H1 (cell line): ENCODE measurements around the gene NTN1. TPM values are rescaled to one million over a fixed set of nuclear protein-coding genes. Genes with fewer than 3 reads are reported as not detected.

Source experiments
- CTCF ChIA-PET: fragments of 300-600 bp; sonication (Branson Sonifier 250); formaldehyde crosslinking; loops from one replicate; lab custom pipeline; 2021; ENCODE audit not compliant: partially characterized antibody; lab: Charles Lee
- POLR2A ChIA-PET: fragments of 300-600 bp; sonication (Branson Sonifier 250); formaldehyde crosslinking; loops from one replicate; lab custom pipeline; 2021; ENCODE audit warnings: inconsistent platforms; ENCODE audit not compliant: partially characterized antibody; lab: Charles Lee
- DNase-seq, 2 experiments: peaks; one replicate each; pipeline versions ENCODE4 v3.0.0 to v3.0.0-alpha.2; 2010 to 2022; ENCODE audit warnings: low spot score in 2 of 2, low read depth in 1 of 2, mixed read lengths in 1 of 2
- FAIRE-seq: peaks from 2 replicates; lab custom pipeline; 2011; peaks lifted over from hg19 to GRCh38; lab: Jason Lieb, UNC
- H2AFZ ChIP-seq: 2 replicates; pipeline ENCODE4 v1.8.1; 2012; ENCODE audit warnings: low read length, inconsistent platforms
- H2AK5ac ChIP-seq: 2 replicates; pipeline ENCODE4 v1.6.1; 2013; ENCODE audit warnings: low read depth, low read length
- H2BK120ac ChIP-seq: replicated peaks from 2 replicates; pipeline ENCODE3; 2013; ENCODE audit warnings: low read depth, low read length, inconsistent platforms
- H2BK12ac ChIP-seq: 2 replicates; pipeline ENCODE4 v1.6.1; 2013; ENCODE audit warnings: low read depth, low read length
- H2BK15ac ChIP-seq: 2 replicates; pipeline ENCODE4 v1.6.1; 2013; ENCODE audit warnings: low read length
- H2BK20ac ChIP-seq: 2 replicates; pipeline ENCODE4 v1.6.1; 2013; ENCODE audit warnings: low read length
- H2BK5ac ChIP-seq: 2 replicates; pipeline ENCODE4 v1.6.1; 2013; ENCODE audit warnings: low read depth, low read length
- H3K14ac ChIP-seq: 2 replicates; pipeline ENCODE4 v1.6.1; 2013; ENCODE audit warnings: inconsistent platforms; ENCODE audit not compliant: insufficient read length
- H3K18ac ChIP-seq: 2 replicates; pipeline ENCODE4 v1.6.1; 2013; ENCODE audit warnings: low read length; ENCODE audit errors: extremely low read depth
- H3K23ac ChIP-seq: 2 replicates; pipeline ENCODE4 v1.6.1; 2013; ENCODE audit warnings: inconsistent platforms; ENCODE audit not compliant: insufficient read length
- H3K23me2 ChIP-seq: 2 replicates; pipeline ENCODE4 v1.6.1; 2013; ENCODE audit warnings: low read depth, low read length
- H3K27ac ChIP-seq: 2 replicates; pipeline ENCODE4 v1.6.1; 2011; ENCODE audit warnings: low read depth, low read length, inconsistent platforms
- H3K27me3 ChIP-seq, 4 experiments: replicated peaks in 1 of 4; 1 replicate in 1 of 4; 2 replicates in 3 of 4; pipeline versions ENCODE4 v1.6.1 to v1.8.1; 2011 to 2013; ENCODE audit warnings: low read length in 3 of 4, mild to moderate bottlenecking in 3 of 4, inconsistent platforms in 2 of 4, mixed read lengths in 2 of 4, moderate library complexity in 1 of 4; ENCODE audit not compliant: control insufficient read depth in 3 of 4, insufficient read depth in 3 of 4; ENCODE audit errors: extremely low read depth in 1 of 4
- H3K36me3 ChIP-seq, 4 experiments: 2 replicates each; pipeline versions ENCODE4 v1.6.1 to v1.8.1; 2011 to 2013; ENCODE audit warnings: mild to moderate bottlenecking in 4 of 4, low read length in 3 of 4, moderate library complexity in 2 of 4, control low read depth in 1 of 4, inconsistent platforms in 1 of 4; ENCODE audit not compliant: insufficient read depth in 4 of 4, control insufficient read depth in 2 of 4
- H3K4ac ChIP-seq: replicated peaks from 2 replicates; pipeline ENCODE3; 2013; ENCODE audit warnings: low read length, low read depth, mixed read lengths, inconsistent platforms; ENCODE audit not compliant: insufficient read length
- H3K4me1 ChIP-seq, 4 experiments: replicated peaks in 1 of 4; 1 replicate in 1 of 4; 2 replicates in 3 of 4; pipeline versions ENCODE4 v1.6.1 to v1.8.1; 2011 to 2013; ENCODE audit warnings: low read length in 3 of 4, inconsistent platforms in 2 of 4, mixed read lengths in 1 of 4; ENCODE audit not compliant: insufficient read depth in 4 of 4, control insufficient read depth in 3 of 4
- H3K4me2 ChIP-seq, 2 experiments: 2 replicates each; pipeline versions ENCODE4 v1.6.1 to v1.8.1; 2011 to 2013; ENCODE audit warnings: low read depth in 2 of 2, low read length in 2 of 2, control low read depth in 1 of 2, inconsistent platforms in 1 of 2, mild to moderate bottlenecking in 1 of 2; ENCODE audit not compliant: insufficient read depth in 1 of 2
- H3K4me3 ChIP-seq, 4 experiments: fragments of 200-600, 300-600 bp in 1 of 4; sonication (generic), shearing (Covaris generic), sonication (Bioruptor Twin) in 1 of 4; 2 replicates each; pipeline versions ENCODE4 v1.5.1 to v1.8.1; 2011 to 2016; ENCODE audit warnings: low read length in 4 of 4, low read depth in 3 of 4, control low read depth in 2 of 4, inconsistent platforms in 2 of 4, mild to moderate bottlenecking in 2 of 4, mixed read lengths in 1 of 4, moderate library complexity in 1 of 4; ENCODE audit not compliant: insufficient read depth in 2 of 4; ENCODE audit errors: extremely low read depth in 1 of 4
- H3K56ac ChIP-seq: replicated peaks from 2 replicates; pipeline ENCODE3; 2013; ENCODE audit warnings: low read depth, mild to moderate bottlenecking, mixed read lengths, low read length, inconsistent platforms; ENCODE audit not compliant: insufficient read length
- H3K79me1 ChIP-seq: 2 replicates; pipeline ENCODE4 v1.6.1; 2013; ENCODE audit warnings: low read depth, low read length, control low read depth
- H3K79me2 ChIP-seq, 2 experiments: 2 replicates each; pipeline versions ENCODE4 v1.6.1 to v1.8.1; 2012 to 2013; ENCODE audit warnings: low read length in 2 of 2, mild to moderate bottlenecking in 2 of 2, inconsistent platforms in 1 of 2; ENCODE audit not compliant: insufficient read depth in 2 of 2, control insufficient read depth in 1 of 2
- H3K9ac ChIP-seq, 4 experiments: replicated peaks in 1 of 4; 1 replicate in 1 of 4; 2 replicates in 3 of 4; pipeline versions ENCODE4 v1.6.1 to v1.8.1; 2011 to 2013; ENCODE audit warnings: low read depth in 3 of 4, low read length in 3 of 4, control low read depth in 2 of 4, mild to moderate bottlenecking in 2 of 4, moderate library complexity in 2 of 4, inconsistent platforms in 1 of 4; ENCODE audit errors: extremely low read depth in 1 of 4
- H3K9me3 ChIP-seq, 2 experiments: 2 replicates each; pipeline versions ENCODE4 v1.6.1 to v1.8.1; 2012 to 2013; ENCODE audit warnings: mild to moderate bottlenecking in 2 of 2, moderate library complexity in 2 of 2, control low read depth in 1 of 2, inconsistent platforms in 1 of 2, low read depth in 1 of 2, low read length in 1 of 2, mixed read lengths in 1 of 2; ENCODE audit not compliant: insufficient read depth in 2 of 2
- H4K20me1 ChIP-seq, 2 experiments: replicated peaks in 1 of 2; 2 replicates each; pipeline versions ENCODE3 to v1.8.1; 2011 to 2013; ENCODE audit warnings: inconsistent platforms in 2 of 2, low read length in 2 of 2, mild to moderate bottlenecking in 1 of 2; ENCODE audit not compliant: insufficient read depth in 2 of 2, control insufficient read depth in 1 of 2
- H4K5ac ChIP-seq: 2 replicates; pipeline ENCODE4 v1.6.1; 2013; ENCODE audit warnings: low read length, low read depth, mixed read lengths, inconsistent platforms; ENCODE audit not compliant: insufficient read length
- H4K8ac ChIP-seq: 2 replicates; pipeline ENCODE4 v1.8.0; 2013; ENCODE audit warnings: mild to moderate bottlenecking, moderate library complexity, low read length, inconsistent platforms; ENCODE audit not compliant: insufficient read depth; ENCODE audit errors: extremely low read depth
- H4K91ac ChIP-seq: replicated peaks from 2 replicates; pipeline ENCODE3; 2013; ENCODE audit warnings: low read length, mixed read lengths, inconsistent platforms; ENCODE audit not compliant: insufficient read length
- CREB1 ChIP-seq: IDR thresholded peaks from 2 replicates; pipeline ENCODE4 v1.6.1; 2012; ENCODE audit warnings: inconsistent platforms
- KDM4A ChIP-seq: IDR thresholded peaks from one replicate; pipeline ENCODE4 v1.7.1; 2012; ENCODE audit warnings: low read depth, mild to moderate bottlenecking, moderate library complexity, low read length, inconsistent platforms; ENCODE audit not compliant: severe bottlenecking
- WGBS, 2 experiments: shearing (Covaris generic) in 1 of 2; methylation state at CpG; one replicate each; pipeline versions ENCODE4 v1.1.6 to v1.1.7; 2013 to 2015; ENCODE audit warnings: low lambda C conversion rate in 2 of 2, mixed read lengths in 2 of 2, inconsistent platforms in 1 of 2, low coverage in 1 of 2, missing lambda C conversion rate in 1 of 2; ENCODE audit not compliant: insufficient replicate concordance in 2 of 2, insufficient coverage in 1 of 2, insufficient read length in 1 of 2; ENCODE audit errors: extremely low coverage in 1 of 2, missing lambda C conversion rate in 1 of 2; 5-methylcytosine and 5-hydroxymethylcytosine counted together
- polyA plus RNA-seq, 7 experiments: library from polyadenylated mRNA; depleted of rRNA in 3 of 7; stranded (reverse) in 5 of 7; unstranded in 2 of 7; fragments of >200 nt in 5 of 7; fragments of 200-250 nt in 2 of 7; gene quantifications; 1 replicate in 5 of 7; 2 replicates in 1 of 7; 4 replicates in 1 of 7; pipeline versions ENCODE4 v1.2.1 to v1.2.3, GENCODE V29; 2011 to 2013; ENCODE audit warnings: missing spikeins in 2 of 7, mixed read lengths in 2 of 7
- total RNA-seq: library from RNA; stranded (reverse); fragmentation: NEBNext Ultra II Directional; extraction: Animal tissue kit (Norgen Biotek cat#: 25700); gene quantifications from 2 replicates; pipeline ENCODE4 v1.2.1, GENCODE V29; 2021

The NTN1 gene
- total and polyA plus RNA-seq, 2 of the 8 experiments (the other 6 are each of a cell fraction or from before 2014, with no cell fraction given): 2.0 to 2.3 TPM

- Histone ChIP-seq H3K4me3 (no peak overlapping the region), H3K56ac (no peak overlapping the region), H4K91ac (no peak overlapping the region), H3K23ac (no peak overlapping the region), H4K5ac (no peak overlapping the region), H4K20me1 (no peaks in the 10 kb centered on the region), H2BK12ac (peak overlapping the region; percentile 86), H2BK120ac (no peak overlapping the region), H2BK20ac (peak overlapping the region; percentile 63), H3K9ac (no peak overlapping the region), H3K36me3 (peaks cover 0 to 2% (median 0%) of the 10 kb centered on the region in 4 experiments; a peak in 1 of 8 replicates), H3K4me2 (no peak overlapping the region), H2BK5ac (no peak overlapping the region), H3K14ac (no peak overlapping the region), H3K27ac (no peak overlapping the region), H3K9me3 (no peaks in the 10 kb centered on the region; a peak in 2 of 4 replicates), H3K79me2 (no peaks in the 10 kb centered on the region), H3K23me2 (peaks cover 2% of the 10 kb centered on the region), H2AFZ (no peak overlapping the region), H3K27me3 (peaks cover 3 to 37% (median 32%) of the 10 kb centered on the region in 4 experiments), H3K79me1 (no peaks in the 10 kb centered on the region), H3K18ac (no peak overlapping the region), H2AK5ac (peak overlapping the region; percentile 60; the same call in 1 of the 2 replicates), H4K8ac (no peak overlapping the region), H3K4ac (no peak overlapping the region), H2BK15ac (peak overlapping the region; percentile 66; the same call in 1 of the 2 replicates), H3K4me1 (peaks cover 10 to 31% (median 25%) of the 10 kb centered on the region in 4 experiments)
- POLR2A ChIA-PET: interaction anchor here (0.6 to 1.5 kb wide), 2 partner anchors 16 to 34 kb away, joined by 3 read pairs; no protein-coding TSS in a partner anchor
- FAIRE-seq (no peak), DNase-seq (no peak)
- 78% methylated on average over 6 of the region's 6 CpGs; no CpG with 5 or more reads in 1 of the 2 experiments for WGBS, 2 experiments
- CTCF ChIA-PET: interaction anchor here (1.1 to 3.2 kb wide), 2 partner anchors 8 to 56 kb away, joined by 3 to 11 read pairs; no protein-coding TSS in a partner anchor
- TF ChIP-seq CREB1 (no peak), KDM4A (no peak)
Measured at GRCh38 chr17:9052921-9053320, 31.6 kb downstream of the NTN1 start.
